Measurements from ENCODE around the gene USP9X.
"Not testable (repeated sequence)": the region's sequence is repeated elsewhere in the genome, so short reads cannot be mapped to it uniquely, and the experiment has no call there.

The USP9X gene

DNA sequence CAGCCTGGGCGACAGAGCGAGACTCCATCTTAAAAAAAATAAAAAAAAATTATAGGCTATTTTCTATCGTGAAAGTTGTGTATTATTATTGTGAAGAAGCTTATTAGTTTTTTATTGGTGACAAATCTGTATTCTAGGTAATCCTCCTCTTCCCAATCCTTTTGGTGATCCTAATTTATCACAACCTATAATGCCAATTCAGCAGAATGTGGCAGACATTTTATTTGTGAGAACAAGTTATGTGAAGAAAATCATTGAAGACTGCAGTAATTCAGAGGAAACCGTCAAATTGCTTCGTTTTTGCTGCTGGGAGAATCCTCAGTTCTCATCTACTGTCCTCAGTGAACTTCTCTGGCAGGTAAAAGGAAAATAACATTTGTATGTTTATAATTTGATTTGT lies 139.4 kb downstream of the USP9X start:
- no peak for DNase-seq

DNA sequence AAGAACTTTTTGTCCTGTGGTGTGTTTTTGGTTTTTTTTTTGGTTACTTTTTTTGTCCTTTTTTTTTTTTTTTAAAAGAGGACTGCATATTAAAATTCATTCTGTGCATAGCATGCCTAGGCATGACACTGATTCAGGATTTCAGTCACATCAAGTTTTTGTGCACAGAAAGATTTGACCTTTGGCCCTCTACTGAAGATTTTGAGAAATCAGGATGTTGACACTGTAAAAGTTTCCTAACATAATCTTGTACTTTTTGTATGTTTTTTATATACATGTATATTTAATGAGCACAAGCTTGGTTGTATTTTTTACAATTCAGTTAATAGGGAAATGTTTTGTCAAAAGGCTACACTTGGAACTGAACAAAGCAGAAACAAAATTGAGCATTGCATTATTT lies 148.7 kb downstream of the USP9X start:
- no peak for DNase-seq

GRCh38 chrX:41234471-41234870 lies 149.2 kb downstream of the USP9X start:
- DNase-seq: not testable (repeated sequence)

DNA sequence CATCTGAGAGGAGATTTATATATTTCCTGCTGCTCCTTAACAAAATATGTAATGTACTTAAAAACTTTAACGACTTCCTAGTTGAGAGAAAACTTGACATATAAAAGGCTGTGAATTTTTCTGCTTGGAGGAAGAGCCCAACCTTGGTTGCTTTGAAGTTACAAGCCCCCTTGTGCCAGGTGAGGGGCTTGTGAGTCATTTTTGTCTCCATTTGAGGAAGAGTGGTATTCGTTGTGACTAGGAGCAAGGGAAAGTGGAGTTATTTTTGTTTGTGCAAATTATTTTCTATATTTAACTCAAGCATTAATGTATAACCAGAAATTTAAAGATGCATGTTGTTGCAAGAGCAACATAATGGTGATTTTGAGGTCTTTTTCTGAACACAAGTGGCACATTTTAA lies 149.7 kb downstream of the USP9X start:
- no peak for DNase-seq

DNA sequence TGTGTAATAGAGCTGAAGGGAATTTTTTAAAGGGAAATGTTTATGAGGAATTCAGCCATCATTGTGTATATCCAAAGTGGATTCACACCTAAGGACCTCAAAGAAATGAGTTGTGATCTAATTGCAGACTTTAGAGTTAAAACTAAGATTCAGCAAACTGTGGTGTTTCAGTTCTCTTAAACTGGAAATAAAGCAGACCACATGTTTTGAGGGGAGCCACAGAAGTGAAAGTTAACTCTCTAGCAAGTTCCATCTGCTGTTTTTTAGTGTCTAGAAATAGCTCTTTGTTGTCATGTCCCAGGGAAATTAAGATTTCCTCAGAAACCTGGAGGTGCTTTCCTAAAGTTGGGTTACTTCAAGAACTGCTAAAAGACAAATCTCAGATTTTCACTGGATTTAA lies 151.4 kb downstream of the USP9X start:
- DNase-seq: no peak

DNA sequence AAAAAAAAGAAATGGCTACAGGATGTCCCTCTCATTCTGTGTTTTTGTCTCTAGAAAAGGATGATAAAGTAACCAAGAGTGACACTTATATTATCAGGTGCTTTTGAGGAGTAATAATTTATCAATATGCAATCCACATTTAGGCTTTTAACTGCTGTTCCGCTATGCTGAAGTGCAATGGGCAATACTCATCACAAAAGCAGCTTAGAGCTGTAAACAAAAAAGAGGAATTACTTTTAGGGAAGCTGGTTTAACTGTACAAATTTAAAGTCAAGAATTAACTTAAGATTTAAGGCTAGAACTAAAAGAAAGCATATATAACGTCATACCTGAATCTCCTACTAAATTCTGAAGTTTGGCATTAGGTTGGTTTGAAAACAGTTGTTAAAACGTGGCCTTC lies 155.3 kb downstream of the USP9X start:
- DNase-seq: no peak

DNA sequence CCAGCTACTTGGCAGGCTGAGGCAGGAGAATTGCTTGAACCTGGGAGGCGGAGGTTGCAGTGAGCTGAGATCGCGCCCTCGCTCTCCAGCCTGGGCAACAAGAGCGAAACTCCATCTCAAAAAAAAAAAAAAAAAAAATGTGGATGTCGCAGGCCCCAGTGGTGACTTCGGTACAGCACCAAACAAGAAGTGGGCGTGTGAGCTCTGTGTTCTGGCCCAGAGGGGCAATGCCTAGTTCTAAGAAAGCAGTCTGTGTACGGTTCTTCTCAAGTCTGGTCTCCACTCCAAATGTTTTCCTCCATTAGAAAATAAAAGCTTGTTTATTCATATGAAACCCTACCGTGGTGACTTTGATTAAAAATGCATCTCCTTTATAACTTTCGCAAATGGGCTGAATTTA lies 156.7 kb downstream of the USP9X start:
- DNase-seq: no peak

DNA sequence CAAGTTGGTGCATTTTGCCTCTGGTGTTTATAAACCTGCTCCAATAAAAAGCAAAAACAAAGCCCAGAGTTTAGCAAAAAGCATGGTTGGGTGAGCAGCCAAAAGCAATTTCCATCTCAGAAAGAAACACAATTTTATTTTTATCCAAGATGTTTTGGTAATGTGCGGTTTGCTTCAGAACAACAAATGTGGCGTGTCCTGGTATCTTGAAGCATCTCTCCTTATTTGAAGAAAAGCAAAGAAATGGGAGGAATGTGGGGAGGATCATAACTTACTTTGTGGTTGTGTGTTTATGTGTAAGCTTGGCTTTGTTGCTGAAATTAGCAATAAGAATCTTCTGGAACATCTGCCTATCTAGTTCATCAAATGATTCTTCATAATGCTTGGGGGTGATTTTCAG lies 160.4 kb downstream of the USP9X start:
- no peak for DNase-seq

DNA sequence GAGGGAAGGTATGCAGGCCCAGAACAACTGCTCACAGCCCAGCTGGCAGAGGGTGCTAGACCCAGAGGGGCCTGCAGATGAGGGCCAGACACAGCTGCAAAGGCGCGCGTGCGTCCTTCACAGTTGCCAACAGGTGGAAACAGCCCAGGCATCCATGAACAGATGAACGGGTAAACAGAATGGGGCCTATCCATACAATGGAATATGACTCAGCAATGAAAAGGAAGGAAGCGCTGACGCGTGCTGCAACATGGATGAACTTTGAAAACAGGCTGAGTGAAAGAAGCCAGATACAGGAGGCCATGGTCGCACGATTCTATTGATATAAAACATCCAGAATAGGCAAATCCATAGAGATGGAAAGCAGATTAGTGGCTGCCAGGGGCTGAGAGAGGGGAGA lies 165.6 kb downstream of the USP9X start:
- no peak for DNase-seq

DNA sequence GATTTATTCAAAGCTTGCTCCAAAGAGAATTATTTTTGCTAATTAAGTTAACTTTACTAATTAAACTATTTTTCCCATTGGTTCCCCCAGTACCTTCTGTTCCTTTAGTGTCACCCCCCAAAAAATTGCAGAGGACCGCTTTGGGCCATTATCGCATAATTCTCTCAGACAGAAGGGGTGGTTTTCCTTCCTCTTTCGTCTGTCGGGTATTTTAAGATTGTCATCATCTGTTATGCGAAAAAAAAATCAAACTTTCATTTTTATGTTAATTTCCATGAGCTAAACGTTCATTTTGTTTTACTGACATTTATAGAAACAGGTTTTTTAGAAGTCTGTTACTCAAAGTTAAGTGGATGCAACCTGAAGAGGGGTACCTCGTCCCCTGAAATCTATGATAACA lies 172.6 kb downstream of the USP9X start:
- no peak for DNase-seq

- no peak for DNase-seq
These were observed 173.0 kb downstream of the USP9X start for GRCh38 chrX:41258226-41258625.

DNA sequence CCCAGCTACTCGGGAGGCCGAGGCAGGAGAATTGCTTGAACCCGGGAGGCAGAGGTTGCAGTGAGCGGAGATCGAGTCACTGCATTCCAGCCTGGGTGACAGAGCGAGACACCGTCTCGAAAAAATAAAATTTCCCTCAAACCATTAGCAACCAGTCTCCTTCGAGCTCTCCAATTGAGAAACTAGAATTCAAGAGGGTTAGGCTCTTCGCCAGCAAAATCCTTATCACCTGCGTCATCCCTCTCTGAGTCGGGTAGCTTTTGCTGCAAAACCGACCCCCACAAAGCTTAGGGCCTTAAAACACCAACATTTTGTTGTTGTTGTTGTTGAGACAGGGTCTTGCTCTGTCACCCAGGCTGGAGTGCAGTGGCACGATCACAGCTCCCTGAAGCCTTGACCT lies 173.6 kb downstream of the USP9X start:
- DNase-seq: no peak

- no peak for DNase-seq
These were observed 174.3 kb downstream of the USP9X start for GRCh38 chrX:41259516-41259915.

GRCh38 chrX:41265615-41266014 lies 180.4 kb downstream of the USP9X start:
- DNase-seq: peak; percentile 11 to 29

GRCh38 chrX:41273638-41274037 lies 188.4 kb downstream of the USP9X start:
- no peak for DNase-seq

DNA sequence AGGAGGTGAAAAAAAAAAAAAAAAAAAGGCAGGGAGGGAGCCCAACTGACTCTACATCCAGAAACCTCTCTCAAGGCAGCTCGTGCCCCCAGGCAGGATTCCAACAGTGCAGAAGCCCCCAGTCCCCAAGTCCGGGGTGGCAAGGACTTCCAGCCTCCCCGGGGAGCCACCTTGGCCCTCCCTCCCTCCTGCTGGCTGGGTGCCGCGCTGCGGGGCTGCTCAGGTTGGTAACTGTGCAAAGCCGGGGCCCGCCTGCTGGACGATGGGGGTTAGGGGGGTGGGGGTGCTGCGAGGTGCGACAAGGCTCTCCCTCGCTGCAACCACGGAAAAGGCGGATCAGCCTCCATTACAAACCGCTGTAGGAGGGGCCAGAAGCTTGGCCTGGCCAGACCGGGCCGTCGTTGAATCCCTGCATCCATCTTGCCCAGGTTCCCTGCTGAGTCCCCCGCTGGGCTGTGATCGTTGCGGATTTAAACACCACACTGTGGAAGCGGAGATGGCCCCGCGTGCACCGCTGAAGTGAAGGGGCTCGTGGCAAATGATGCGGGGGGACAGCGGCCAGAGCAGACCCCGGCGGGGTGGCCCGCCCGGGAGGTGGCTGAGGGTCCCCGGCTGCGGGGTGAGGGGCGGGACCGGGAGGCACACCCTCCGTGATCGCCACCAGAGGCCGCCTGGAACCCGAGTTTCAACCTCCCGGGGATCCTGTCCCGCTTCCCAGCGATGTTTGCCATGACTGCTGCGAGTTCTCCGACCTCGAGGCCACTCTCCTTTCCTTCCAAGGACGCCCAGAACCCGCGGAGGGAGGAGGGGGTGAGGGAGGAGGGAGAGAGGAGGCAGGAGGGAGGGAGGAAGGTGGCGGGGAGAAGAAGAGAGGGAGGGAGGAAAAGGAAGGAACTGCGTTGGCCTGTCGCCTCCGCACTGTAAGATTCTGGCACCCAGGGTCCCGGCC lies 190.7 kb downstream of the USP9X start:
- DNase-seq: peak; percentile 46 to 57

DNA sequence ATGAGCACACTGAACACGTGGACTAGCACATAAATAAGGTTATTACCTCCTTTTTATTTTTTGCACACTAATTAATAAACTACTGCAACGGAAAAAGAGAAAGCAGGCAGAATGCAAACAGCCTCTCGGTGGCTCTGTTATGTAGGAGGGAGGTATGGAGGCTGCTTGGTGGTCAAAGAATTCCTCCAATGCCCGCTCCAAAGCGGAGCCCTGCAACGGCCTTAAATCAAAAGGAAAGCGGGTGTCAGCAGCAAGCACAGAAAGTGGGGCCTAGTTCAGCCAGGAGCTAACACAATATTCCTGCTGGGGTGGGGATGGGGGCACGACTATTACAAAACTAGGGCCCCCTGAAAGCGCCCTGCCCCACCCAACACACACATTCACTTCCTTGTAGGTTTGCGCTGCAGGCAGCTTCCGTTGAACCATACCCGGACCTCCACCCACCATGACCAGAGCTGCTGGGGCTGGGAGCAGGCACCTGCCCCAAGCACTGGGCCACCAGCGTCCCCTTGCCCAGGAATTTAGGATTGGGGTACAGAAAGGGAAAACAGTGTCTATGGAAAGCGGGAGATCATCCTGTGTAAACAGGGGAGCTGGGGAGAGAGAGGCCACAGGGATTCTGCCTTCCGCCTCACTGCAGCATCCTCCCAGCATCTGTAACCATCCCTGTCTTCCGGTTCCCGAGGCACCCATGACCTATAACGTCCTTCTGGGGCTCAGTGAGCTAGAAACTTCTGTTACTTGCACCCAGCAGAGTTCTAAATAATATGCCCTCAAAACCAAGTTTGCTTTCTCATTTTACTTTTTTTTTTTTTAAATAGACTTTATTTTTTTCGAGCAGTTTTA lies 191.6 kb downstream of the USP9X start:
- DNase-seq: no peak

- DNase-seq: not testable (repeated sequence)
These were observed 197.1 kb downstream of the USP9X start for GRCh38 chrX:41282307-41282706.

DNA sequence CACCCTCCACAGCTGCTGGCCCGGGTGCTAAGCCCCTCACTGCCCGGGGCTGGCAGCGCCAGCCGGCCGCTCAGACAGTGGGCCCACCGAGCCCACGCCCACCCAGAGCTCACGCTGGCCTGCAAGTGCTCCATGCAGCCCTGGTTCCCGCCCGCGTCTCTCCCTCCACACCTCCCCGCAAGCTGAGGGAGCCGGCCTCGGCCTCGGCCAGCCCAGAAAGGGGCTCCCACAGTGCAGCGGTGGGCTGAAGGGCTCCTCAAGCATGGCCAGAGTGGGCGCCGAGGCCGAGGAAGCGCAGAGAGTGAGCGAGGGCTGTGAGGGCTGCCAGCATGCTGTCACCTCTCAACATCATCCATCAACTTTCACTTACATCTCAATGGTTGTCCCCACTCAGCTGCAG lies 200.7 kb downstream of the USP9X start:
- not testable (repeated sequence) for DNase-seq
